ENCODE data around the gene RASGRP4. TPM values are rescaled to one million over a fixed set of nuclear protein-coding genes. Genes with fewer than 3 reads are reported as not detected.
A peak's percentile ranks its signal among the peaks of the same experiment; 100 is the strongest.

Gene RASGRP4
- total RNA-seq, 1 donor from 2014 or later: 7.6 TPM

DNA sequence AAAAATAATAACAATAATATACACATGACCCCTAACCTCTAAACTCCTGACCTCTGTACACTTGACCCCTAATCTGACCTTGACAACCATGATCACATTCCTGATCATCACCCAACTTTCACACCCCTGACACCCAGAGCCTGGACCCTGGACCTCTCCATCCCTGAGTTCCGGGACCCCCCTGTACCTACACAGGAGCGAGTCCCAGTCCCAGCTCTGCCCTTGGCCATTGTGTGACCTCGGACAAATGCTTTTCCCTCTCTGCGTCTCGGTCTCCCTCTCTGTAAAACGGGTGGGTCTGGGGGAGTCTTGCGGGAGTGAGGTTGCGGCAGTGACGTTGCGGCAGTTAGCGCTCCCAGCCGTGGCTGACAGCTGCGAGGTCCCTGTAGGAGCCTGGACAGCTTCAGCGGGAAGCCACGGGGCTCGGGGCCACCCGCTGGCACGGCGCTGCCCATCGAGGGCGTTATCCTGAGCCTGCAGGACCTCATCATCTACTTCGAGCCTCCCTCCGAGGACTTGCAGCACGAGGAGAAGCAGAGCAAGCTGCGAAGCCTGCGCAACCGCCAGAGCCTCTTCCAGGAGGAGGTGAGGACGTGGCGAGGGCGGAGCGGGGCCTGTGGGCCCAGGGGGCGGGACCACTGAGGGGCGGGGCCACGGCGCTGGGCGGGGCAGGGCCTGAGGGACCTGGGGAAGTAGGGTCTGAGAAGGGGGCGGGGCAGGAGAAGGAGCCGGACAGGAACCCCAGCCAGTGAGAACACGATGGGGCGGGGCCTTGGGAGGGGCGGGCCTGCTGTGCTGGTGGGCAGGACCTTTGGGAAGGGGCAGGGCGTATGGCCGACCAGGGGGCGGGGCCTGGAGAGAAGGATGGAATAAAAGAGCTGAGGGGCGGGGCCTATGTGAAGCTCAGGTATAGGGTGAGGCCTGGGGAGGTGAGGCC, 26.7 kb upstream of the RASGRP4 start:
- intact Hi-C loops (cut with DNase I): no loop called here
- Histone ChIP-seq H3K9me3 (no peaks in the 10 kb centered on the region), H3K27me3 (no peaks in the 10 kb centered on the region), H3K4me3 (no peak overlapping the region), H3K27ac (no peak overlapping the region), H3K36me3 (no peaks in the 10 kb centered on the region), H3K4me1 (no peaks in the 10 kb centered on the region)
- DNase-seq (no peak), ATAC-seq (peak; percentile 48)
- TF ChIP-seq, protein P1, sequence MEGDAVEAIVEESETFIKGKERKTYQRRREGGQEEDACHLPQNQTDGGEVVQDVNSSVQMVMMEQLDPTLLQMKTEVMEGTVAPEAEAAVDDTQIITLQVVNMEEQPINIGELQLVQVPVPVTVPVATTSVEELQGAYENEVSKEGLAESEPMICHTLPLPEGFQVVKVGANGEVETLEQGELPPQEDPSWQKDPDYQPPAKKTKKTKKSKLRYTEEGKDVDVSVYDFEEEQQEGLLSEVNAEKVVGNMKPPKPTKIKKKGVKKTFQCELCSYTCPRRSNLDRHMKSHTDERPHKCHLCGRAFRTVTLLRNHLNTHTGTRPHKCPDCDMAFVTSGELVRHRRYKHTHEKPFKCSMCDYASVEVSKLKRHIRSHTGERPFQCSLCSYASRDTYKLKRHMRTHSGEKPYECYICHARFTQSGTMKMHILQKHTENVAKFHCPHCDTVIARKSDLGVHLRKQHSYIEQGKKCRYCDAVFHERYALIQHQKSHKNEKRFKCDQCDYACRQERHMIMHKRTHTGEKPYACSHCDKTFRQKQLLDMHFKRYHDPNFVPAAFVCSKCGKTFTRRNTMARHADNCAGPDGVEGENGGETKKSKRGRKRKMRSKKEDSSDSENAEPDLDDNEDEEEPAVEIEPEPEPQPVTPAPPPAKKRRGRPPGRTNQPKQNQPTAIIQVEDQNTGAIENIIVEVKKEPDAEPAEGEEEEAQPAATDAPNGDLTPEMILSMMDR (IDR thresholded peaks at IDR 0.05): no peak

DNA sequence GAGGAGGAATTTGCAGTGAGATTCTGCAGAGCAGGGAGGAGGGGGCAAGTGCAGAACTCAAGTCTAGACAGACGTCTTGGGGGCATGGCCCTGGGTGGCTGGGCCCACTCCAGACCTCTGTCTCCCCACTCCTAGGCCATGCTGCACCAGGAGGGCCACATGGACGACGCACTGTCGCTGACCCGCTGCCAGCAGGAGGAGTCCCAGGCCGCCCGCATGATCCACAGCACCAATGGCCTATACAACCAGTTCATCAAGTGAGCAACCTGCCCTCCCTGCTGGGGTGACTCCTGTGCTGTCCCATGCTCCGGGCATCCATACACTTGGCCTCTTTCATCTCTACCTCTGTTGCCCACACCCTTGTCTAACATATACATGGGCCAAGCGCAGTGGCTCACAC, 25.6 kb upstream of the RASGRP4 start:
- intact Hi-C loops (cut with DNase I): no loop called here
- no peak for ATAC-seq
- H3K27ac ChIP-seq: no peak overlapping the region

DNA sequence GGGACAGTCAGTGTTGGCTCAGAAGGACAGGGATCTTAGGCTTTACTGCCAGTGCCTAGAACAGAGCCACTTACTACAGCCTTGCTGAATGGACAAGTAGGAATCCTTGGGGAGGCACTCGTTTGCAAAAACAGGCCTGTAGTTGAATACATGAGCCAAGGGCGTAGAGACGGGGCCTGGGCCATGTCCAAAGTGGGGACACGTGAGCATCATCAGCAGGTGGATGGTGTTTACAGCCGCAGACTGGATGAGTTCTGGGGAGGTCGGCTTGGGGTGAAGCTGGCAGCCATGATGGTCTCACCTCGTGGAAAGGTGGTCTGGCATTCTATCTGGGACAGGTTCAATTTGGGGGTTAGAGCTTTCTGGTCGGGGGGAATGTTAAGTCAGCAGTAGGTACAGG, 25.0 kb upstream of the RASGRP4 start:
- TF ChIP-seq, protein P1 (IDR thresholded peaks at IDR 0.05): no peak
- H3K4me3 ChIP-seq: no peak overlapping the region
- DNase-seq (no peak), ATAC-seq (no peak)
- no peaks in the 10 kb centered on the region for H3K9me3 ChIP-seq
- H3K36me3 ChIP-seq: no peaks in the 10 kb centered on the region
- H3K4me1 ChIP-seq: no peaks in the 10 kb centered on the region
- intact Hi-C loops (cut with DNase I): no loop called here
- H3K27ac ChIP-seq: no peak overlapping the region
- no peaks in the 10 kb centered on the region for H3K27me3 ChIP-seq

More for the DNA sequence above, 25.6 kb upstream of the RASGRP4 start:
- TF ChIP-seq, protein P1 (IDR thresholded peaks at IDR 0.05): no peak
- H3K4me1 ChIP-seq: no peaks in the 10 kb centered on the region
- no peak for DNase-seq
- no peaks in the 10 kb centered on the region for H3K36me3 ChIP-seq
- H3K27me3 ChIP-seq: no peaks in the 10 kb centered on the region
- H3K9me3 ChIP-seq: no peaks in the 10 kb centered on the region
- no peak overlapping the region for H3K4me3 ChIP-seq

DNA sequence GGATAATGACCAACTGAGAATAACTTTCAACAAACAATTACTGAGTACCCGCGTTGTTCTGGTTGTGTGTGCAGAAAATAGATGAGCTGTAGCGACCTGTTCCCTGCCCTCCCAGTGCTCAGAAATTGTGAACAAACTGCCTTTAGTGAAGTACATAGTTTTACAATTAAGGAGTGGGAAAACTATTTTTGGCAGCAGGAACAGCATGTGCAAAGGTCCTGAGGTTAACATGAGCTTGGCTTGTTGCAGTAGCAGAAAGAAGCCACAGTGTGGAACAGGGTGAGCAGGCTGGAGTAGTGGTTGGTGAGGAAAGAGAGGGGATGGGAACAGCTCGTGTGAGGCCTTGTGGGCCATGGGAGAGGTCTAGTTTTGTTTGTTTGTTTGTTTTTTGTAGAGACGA, 23.5 kb upstream of the RASGRP4 start:
- H3K9me3 ChIP-seq: no peaks in the 10 kb centered on the region
- TF ChIP-seq, protein P1 (IDR thresholded peaks at IDR 0.05): no peak
- DNase-seq (no peak), ATAC-seq (no peak)
- no peaks in the 10 kb centered on the region for H3K36me3 ChIP-seq
- no peaks in the 10 kb centered on the region for H3K4me1 ChIP-seq
- H3K4me3 ChIP-seq: no peak overlapping the region
- H3K27me3 ChIP-seq: no peaks in the 10 kb centered on the region
- no peak overlapping the region for H3K27ac ChIP-seq
- intact Hi-C loops (cut with DNase I): no loop called here

DNA sequence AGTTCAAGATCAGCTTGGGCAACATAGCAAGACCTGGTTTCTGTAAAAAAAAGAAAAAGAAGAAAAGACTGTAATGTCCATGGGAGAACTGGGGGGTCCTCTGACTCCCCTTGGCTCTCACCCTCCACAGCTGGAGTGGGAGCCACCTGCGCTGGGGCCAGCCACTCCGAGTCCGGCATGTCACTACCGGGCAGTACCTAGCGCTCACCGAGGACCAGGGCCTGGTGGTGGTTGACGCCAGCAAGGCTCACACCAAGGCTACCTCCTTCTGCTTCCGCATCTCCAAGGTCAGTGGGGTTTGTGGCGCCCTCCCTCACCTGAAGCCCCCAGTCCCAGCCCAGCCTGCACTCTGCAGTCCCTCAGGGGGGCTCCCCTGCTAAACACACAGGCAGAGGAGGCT, 22.2 kb upstream of the RASGRP4 start:
- Histone ChIP-seq H3K27me3 (no peaks in the 10 kb centered on the region), H3K9me3 (no peaks in the 10 kb centered on the region), H3K4me3 (no peak overlapping the region), H3K4me1 (no peaks in the 10 kb centered on the region), H3K36me3 (no peaks in the 10 kb centered on the region), H3K27ac (no peak overlapping the region)
- ATAC-seq (peak; percentile 11), DNase-seq (no peak)
- intact Hi-C loops (cut with DNase I): no loop called here
- TF ChIP-seq, protein P1 (IDR thresholded peaks at IDR 0.05): no peak

Data from upper lobe of right lung (tissue), 1 donor.